GM18873 (cell line): ENCODE measurements around the gene SLC17A9.
A peak's percentile ranks its signal among the peaks of the same experiment; 100 is the strongest.

ENCODE experiments used
- ATAC-seq: cut with Tn5 transposase; IDR thresholded peaks from one replicate; pipeline ENCODE4 v1.9.1; 2021; ENCODE audit warnings: mild to moderate bottlenecking, moderate library complexity, moderate number of reproducible peaks; ENCODE audit not compliant: unreplicated experiment, low FRiP score

SLC17A9 gene

DNA sequence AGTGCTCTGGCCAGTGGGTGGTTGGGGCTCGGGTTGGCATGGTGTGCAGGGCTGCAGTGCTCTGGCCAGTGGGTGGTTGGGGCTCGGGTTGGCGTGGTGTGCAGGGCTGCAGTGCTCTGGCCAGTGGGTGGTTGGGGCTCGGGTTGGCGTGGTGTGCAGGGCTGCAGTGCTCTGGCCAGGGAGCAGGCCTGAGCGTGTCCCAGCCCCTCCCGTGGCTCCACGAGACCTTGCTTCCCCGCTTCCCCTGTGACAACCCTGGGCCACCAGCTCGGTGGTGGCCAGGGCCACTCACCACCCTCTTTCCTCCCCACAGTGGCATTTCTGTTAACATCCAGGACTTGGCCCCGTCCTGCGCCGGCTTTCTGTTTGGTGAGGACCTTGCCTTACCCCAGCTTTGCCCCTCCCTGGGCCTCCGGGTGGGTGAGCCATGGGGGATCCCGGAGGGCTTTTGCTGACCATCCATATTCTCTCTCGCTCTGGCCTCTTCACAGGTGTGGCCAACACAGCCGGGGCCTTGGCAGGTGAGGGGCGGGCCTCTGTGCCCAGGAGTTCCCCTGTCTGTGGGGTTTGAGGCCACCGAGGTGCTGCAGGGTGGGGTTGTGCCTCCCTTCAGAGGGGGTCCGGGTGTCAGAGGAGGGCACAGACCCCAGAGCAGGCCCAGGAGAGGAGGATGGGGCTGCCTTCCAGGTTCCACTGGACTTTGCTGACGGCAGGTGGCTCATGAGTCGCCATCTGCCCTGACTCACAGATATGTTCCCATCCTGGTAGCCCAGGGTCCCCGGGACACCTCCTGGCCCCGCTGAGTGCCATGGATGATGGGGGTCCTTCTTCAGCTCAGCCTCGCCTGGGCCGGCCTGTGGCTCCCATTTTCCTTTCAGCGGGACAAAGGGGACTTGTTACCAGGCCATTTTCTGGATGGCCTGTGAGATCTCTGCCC lies 14.0 kb downstream of the SLC17A9 start:
- no peak for ATAC-seq

DNA sequence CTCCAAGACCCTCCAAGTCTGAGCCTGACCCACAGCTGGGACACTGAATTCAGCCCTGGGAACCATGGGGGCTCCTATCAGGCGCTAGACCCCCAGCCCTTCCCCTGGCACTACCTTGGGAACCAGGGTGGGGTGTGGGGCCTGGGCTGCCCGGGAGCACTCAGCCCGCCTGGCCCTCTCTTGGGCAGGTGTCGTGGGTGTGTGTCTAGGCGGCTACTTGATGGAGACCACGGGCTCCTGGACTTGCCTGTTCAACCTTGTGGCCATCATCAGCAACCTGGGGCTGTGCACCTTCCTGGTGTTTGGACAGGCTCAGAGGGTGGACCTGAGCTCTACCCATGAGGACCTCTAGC lies 14.6 kb downstream of the SLC17A9 start:
- no peak for ATAC-seq

DNA sequence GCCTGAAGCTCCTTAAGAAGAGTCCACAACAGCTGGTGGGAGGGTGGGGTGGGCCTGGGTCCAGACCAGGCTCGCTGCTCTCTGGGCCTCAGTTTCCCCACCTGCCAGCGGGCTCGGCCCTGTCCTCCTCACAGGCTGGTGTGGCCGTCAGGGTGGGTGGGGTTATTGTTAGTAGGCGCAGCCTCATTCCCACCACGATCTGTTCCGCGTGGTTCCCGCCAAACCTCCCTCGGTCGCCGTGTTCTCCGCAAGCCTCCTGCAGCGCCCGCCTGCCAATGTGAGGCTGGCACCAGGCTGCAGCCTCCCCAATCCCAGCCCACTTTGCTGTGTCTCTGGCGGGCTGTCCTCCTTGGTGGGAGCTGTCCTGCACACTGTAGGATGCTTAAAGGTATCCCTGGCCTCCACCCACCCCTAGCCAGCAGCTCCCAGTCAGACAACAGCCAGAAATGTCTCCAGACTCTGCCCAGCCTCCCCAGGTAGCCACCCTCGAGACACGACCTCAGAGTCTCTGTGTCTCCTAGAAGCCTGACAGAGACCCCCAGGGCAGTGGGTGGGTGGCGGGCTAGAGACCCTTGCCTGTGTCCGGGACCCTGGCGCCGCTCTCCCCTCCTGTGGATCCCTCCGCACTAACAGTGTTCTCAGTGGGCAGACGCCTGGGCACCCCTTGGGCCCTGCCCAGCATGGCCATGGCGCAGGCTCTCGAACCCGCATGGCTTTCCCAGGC lies 15.3 kb downstream of the SLC17A9 start:
- no peak for ATAC-seq

DNA sequence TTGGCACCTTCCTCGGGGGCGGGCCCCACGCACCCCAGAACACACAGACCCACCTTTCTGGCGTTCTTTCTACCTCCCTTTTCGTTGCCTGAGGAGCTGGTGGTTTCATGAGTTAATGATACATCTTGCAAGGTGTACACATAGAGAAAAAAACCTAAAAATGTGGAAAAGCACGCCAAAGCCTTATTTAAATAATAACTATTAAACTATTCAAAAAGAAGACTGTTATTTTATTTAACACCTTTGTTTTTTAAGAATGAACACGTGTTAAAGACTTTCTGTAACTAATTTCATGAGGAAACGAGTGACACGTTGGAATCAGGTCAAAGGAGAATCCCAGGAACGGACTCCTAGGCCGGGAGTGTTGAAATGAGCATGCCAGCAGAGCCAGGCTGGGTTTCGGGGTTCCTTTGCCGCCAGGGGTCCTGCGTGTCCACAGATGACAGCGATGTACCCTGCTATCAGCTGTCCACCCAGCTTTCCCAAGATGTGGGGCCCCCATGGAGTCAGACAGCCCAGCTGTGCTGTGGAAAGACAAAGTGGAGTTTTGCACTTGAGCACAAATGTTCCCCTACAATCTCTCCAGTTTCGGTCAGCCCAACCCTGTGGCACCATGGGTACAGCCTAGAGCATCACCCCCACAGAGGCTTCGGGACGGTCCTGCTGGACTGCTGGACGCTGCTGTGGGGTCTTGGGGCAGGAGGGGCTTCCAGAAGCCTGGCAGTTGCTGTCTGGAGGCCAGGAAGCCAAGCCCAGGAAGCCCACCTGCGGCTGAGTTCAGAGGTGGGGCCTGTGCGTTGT lies 16.1 kb downstream of the SLC17A9 start:
- no peak for ATAC-seq

DNA sequence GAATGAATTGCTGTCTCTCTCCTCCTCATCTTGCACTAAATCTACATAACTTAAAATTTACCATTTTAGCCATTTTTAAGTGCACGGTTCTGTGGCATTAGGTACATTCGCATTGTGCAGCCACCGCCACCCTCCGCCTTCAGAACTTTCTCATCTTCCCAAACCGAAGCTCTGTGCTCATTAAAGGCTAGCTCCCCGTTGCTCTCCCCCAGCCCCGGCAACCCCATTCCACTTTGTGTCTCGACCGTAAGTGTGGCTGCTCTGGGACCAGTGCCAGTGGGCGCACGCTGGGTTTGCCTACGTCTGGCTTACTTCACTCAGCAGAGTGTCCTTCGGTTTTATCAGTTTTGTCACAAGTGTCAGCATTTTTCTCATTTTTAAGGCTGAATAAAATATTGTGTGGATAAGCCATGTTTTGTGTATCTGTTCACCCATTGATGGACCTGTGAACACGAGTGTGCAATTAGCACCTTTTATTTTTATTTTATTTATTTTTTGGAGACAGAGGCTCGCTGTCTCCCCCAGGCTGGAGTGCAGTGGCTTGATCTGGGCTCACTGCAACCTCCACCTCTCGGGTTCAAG lies 16.8 kb downstream of the SLC17A9 start:
- no peak for ATAC-seq

DNA sequence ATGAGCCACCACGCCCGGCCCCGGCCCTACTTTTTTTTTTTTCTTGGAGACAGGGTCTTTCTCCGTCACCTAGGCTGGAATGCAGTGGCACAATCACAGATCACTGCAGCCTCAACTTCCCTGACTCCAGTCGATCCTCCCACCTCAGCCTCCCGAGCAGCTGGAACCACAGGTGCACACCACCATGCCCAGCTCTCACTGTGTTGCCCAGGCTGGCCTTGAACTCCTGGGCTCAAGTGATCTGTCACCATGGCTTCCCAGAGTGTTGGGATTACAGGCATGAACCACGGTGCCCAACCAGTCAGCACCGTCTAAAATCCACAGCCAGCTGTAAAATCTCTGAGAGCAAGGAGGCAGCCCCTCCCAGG lies 17.4 kb downstream of the SLC17A9 start:
- no peak for ATAC-seq

DNA sequence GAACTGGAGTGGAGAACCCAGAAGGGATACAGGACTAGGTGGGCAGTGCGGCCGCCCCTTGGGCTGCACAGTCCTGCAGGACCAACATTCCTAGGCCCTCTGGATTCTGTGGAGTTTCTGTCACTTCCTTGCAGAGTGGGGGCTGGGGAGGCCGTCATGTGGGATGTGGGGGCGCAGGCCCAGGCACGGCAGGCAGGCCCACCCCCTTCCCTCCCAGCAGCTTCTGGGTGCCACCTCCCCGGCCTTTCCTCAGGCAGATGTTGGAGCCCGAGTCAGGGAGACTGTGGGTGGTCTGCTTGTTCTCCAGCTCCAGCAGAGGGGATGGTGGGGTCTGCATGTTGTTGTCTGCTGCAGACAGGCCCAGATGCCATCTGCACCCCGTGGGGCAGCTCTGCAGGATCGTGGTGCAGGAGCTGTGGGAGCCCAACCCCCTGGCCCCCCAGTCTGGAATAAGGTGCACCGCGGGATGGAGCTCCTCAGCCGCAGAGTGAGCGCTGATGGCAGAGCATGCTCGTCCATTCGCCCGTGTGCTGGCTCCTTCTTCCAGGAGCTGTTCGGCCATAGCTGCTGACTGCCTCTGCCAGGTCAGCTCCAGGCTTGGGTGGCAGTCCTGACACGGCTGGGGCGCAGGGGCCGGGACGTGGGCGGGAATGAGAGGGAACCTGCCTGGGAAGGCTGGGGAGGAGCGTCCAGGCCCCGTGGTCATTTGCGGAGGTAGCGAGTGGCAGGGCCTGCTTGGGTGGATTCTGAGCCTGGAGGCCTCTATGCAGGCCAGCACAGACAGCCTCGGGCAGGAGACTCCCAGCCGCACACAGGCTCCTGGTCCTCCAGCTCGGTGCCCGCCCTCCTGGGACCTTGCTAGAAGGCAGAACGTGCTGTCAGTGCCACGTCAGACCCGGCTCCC lies 18.1 kb downstream of the SLC17A9 start:
- no peak for ATAC-seq

DNA sequence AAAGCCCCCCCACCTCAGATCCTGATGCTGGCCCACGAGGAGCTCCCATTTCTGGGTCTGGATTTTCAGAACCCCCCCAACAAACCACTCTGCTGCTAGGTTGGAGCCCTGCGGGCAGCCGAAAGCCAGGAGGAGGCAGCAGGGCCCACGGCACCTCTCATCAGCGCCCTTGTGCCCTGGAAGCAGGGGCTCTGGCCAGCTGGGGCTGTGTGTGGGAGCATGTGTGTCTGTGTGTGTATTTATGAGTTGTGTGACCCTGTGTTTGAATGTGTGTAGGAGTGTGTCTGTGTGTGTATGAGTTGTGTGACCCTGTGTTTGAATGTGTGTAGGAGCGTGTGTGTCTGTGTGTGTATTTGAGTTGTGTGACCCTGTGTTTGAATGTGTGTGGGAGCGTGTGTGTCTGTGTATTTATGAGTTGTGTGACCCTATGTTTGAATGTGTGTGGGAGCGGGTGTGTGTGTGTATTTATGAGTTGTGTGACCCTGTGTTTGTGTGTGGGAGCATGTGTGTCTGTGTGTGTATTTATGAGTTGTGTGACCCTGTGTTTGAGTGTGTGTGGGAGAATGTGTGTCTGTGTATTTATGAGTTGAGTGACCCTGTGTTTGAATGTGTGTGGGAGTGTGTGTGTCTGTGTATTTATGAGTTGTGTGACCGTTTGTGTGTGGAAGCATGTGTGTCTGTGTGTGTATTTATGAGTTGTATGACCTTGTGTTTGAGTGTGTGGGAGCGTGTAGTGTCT lies 18.9 kb downstream of the SLC17A9 start:
- ATAC-seq, result no peak

DNA sequence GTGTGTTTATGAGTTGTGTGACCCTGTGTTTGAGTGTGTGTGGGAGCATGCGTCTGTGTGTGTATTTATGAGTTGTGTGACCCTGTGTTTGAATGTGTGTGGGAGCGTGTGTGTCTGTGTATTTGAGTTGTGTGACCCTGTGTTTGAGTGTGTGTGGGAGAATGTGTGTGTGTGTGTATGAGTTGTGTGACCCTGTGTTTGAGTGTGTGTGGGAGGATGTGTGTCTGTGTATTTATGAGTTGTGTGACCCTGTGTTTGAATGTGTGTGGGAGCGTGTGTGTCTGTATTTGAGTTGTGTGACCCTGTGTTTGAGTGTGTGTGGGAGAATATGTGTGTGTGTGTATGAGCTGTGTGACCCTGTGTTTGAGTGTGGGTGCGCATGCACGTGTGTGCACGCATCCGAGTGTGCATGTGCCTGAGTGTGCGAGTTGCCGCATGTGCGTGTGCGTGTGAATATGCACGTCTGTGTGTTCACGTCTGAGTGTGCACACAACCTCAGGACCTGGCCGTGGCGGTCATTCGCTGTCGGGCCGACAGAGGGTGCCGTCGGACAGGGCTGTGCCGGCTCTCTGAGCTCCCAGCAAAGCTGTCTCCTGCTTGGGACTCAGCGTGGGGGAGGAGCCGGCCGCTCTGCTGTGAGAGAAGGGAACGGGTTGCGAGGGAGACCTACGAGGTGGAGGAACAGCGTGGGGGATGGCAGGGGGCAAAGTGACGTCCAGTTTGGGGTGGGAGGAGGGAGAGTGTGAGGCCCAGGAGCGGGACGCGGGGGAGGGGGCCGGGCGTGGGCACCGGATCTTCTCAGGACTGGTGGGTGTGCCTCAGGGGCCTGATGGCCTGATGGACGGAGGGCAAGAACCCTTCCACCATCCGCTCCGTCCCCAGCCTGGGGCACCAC lies 19.7 kb downstream of the SLC17A9 start:
- peak; percentile 41 for ATAC-seq

DNA sequence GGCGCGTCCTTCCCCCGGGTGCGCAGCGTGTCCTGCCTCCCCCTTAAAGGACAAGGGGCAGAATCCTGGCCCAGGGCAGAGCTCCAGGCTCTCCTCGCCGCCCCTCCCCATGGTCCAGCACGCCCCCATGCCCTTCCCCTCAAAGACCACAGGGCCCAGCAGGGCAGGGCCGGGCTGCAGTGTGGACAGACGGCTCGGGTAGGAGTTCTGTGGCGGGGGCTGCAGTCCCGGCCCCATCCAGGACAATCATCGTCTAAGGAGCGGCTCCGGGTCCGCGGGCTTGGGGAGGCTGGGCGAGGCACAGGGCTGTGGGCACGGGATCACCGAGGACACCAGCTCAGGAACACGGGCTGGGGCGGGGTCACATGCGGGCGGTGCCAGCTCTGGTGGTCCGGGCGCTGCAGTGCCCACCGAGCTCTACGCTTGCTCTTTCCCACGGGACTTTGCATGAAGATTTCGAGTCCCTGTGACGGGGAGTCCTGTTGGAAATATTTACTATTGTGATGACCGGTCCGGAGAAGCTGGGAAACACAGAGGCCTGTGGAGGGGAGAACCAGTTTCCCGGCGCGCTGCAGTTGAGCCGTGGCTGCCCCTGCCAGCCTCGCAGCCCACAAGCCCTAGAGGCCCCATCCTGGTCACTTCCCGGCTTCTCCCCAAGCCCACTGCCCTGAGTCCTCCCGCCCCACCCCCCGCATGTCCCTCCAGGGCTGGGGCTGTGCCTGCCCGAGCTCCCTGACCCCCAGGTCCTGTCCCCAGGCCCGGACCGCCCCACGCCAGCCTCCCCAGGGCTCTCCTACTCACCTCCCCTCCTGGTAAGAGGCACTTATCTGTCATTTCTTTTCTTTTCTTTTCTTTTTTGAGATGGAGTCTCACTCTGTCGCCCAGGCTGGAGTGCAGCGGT lies 20.6 kb downstream of the SLC17A9 start:
- ATAC-seq, result no peak

DNA sequence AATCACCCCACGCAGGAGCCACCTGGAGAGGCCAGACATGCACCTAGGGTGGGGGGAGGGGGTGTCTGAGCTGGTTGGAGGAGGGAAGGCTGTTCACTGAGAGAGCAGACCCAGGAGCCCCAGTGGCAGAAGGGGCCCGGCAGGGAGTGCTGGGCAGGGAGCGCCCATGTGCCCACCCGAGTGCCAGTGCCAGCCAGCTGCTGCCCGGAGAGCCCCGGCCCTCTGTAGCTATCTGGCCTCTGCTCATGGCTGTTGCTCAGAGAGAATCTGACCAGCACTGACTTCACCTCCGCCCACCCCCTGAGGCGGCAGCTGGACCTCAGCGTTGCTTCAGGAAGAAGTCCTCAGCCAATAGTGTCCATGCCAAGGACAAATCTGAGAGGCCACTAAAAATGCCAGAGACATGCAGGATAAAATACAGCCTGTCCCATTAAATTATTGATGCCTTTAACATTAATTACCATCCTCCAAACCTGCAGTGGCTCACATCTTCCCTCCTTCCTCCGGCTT lies 22.8 kb downstream of the SLC17A9 start:
- ATAC-seq, result no peak

DNA sequence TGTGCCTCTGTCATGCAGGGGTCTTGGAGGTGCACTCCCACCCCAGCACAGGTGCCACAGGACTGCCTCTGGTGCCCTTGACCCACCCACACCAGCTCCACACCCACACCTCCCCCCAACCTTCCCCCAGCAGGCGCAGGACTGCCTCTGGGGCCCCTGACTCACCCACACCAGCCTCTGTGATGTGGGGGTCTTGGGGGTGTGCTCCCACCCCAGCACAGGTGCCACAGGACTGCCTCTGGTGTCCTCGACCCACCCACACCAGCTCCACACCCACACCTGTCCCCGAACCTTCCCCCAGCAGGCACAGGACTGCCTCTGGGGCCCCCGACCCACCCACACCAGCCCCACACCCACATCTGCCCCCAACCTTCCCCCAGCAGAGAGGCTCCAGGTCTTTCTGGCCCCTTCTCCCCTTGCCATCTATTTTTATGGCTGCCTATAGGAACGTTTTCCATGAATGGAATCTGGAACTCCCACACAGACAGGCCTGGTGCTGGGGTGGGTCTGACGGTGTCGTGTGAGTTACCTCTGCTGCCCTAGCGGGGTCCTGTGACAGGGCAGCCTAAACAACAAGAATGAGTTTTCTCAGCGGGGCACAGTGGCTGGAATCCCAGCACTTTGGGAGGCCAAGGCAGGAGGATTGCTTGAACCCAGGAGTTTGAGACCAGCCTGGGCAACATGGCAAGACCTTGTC lies 23.5 kb downstream of the SLC17A9 start:
- no peak for ATAC-seq

DNA sequence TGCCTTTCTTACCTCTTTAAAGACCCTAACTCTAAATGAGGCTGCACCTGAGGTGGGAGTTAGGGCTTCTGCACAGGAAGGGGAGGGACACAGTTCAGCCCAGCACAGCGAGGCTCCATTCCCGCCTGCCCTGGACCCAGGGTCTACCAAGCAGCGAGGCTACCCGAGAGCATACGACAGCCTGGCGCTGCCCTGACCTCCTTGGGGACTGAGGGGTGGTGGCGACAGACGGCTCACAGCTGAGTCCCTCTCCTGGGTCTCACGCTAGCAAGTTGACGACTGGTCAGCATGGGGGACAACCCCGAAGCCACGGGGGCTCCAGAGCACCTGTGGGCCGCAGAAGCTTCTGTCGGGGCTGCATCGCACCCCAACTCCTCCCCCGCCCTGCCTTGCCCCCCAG lies 24.4 kb downstream of the SLC17A9 start:
- no peak for ATAC-seq

DNA sequence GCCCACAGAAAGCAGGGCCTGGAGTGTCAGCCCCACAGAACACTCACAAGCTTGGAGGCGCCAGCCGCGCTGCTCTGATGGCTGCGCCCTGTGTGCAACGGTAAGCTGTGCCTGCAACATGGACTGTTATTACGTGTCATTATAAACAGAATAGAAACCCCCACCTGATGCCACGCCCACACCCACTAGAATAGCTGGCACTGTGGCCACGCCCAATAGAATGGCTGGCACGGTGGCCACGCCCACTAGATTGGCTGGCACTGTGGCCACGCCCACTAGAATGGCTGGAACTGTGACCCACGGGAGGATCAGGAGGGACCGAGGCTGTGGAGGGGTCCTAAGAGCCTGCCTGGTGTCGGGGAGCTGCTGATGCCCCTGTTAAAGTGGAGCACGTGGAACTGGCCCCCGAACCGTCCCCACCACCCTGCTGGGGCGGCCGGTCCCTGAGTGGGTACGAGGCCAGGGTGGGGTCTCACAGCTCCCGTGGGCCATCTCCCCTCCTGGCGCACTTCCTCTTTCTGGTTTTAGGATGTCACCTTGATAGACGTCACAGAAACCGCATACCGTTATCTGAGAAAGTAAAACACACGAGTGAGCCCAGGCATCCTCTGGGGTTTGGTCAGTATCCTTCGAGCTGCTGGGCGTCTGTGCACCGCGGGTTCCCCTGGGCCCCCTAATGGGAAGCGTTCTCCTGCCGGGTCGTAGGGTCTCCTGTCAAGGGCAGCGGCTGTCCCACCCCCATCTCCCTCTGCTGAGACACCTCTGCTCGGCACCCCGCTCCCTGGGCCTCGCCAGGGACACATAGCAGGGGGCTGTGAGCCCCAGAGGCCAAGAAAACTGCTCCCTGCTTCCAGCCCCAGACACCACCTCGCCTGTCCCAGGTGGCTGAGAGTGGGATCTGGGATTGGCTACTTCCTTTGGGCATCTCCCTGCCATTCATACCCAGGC lies 25.4 kb downstream of the SLC17A9 start:
- ATAC-seq, result peak; percentile 59

DNA sequence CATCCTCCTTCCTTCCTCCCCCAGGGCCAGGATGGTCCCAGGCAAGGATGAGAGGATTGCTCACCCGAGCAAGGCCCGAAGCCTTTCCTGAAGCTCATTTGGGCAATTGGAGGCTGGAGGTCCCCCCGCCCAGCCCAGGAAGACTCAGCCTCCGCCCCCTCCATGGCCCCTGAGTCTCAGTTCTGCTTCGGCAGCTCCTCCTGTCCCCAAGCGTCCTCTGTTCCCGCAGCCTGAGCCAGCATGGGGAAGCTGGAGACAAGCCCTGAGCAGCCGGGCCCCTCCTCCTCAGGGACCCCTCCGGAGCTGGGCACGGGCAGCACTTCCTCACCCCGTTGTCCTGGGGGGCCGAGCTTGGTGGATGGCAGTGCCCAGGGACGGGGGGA lies 26.0 kb downstream of the SLC17A9 start:
- no peak for ATAC-seq
